SK-N-SH (cell line): ENCODE measurements around the gene ANAPC2. TPM values are rescaled to one million over a fixed set of nuclear protein-coding genes. Genes with fewer than 3 reads are reported as not detected.

Experiments
- CTCF ChIA-PET: fragments of 300-600, 350-600 bp; formaldehyde crosslinking; extraction: SDS; loops from one replicate; lab custom pipeline; 2021; lab: Yijun Ruan, JAX
- POLR2A ChIA-PET: fragments of 350-600 bp; sonication (Branson Sonifier 250); formaldehyde crosslinking; extraction: SDS; loops from one replicate; lab custom pipeline; 2020; ENCODE audit warnings: antibody characterized with exemption, inconsistent platforms; lab: Yijun Ruan, JAX
- DNase-seq: peaks from one replicate; pipeline ENCODE4 v3.0.0; 2012
- H2AFZ ChIP-seq: fragments of 200-600 bp; sonication (generic); 2 replicates; pipeline ENCODE4 v1.8.1; 2016; ENCODE audit warnings: antibody characterized with exemption, mild to moderate bottlenecking, low read depth
- H3F3A ChIP-seq: fragments of 200-600 bp; sonication (generic); replicated peaks from 2 replicates; pipeline ENCODE3; 2016; ENCODE audit warnings: antibody characterized with exemption, mild to moderate bottlenecking; ENCODE audit not compliant: insufficient read depth
- H3K27ac ChIP-seq, 2 experiments: fragments of 200-500 bp in 1 of 2; fragments of 200-600 bp in 1 of 2; sonication (Bioruptor generic) in 1 of 2; sonication (generic), shearing (Covaris generic) in 1 of 2; 2 replicates each; pipeline versions ENCODE4 v1.5.1 to v1.6.1; 2014 to 2016; ENCODE audit warnings: low read depth in 2 of 2, inconsistent platforms in 1 of 2, low read length in 1 of 2, mild to moderate bottlenecking in 1 of 2, mixed read lengths in 1 of 2
- H3K27me3 ChIP-seq: fragments of 200-600 bp; sonication (generic), shearing (Covaris generic); 2 replicates; pipeline ENCODE4 v1.6.1; 2016; ENCODE audit warnings: mixed run types; ENCODE audit not compliant: insufficient read depth
- H3K36me3 ChIP-seq, 2 experiments: fragments of 200-500 bp in 1 of 2; fragments of 200-600 bp in 1 of 2; sonication (Bioruptor generic) in 1 of 2; sonication (generic) in 1 of 2; replicated peaks in 1 of 2; 2 replicates each; pipeline versions ENCODE3 to v1.5.1; 2014 to 2016; ENCODE audit warnings: low read length in 1 of 2, mild to moderate bottlenecking in 1 of 2; ENCODE audit not compliant: insufficient read depth in 2 of 2, control insufficient read depth in 1 of 2
- H3K4me1 ChIP-seq, 2 experiments: fragments of 200-500 bp in 1 of 2; fragments of 200-600 bp in 1 of 2; sonication (Bioruptor generic) in 1 of 2; sonication (generic), shearing (Covaris generic) in 1 of 2; 2 replicates each; pipeline versions ENCODE4 v1.5.1 to v1.6.1; 2014 to 2016; ENCODE audit warnings: low read depth in 1 of 2, low read length in 1 of 2, mixed run types in 1 of 2; ENCODE audit not compliant: insufficient read depth in 2 of 2, control insufficient read depth in 1 of 2
- H3K4me2 ChIP-seq: fragments of 200-600 bp; sonication (generic), shearing (Covaris generic); 2 replicates; pipeline ENCODE4 v1.6.1; 2017; ENCODE audit warnings: mixed run types
- H3K4me3 ChIP-seq, 2 experiments: fragments of 200-500 bp in 1 of 2; fragments of 200-600 bp in 1 of 2; sonication (Bioruptor generic) in 1 of 2; sonication (generic), shearing (Covaris generic) in 1 of 2; 2 replicates each; pipeline versions ENCODE4 v1.5.1 to v1.8.1; 2014 to 2016; ENCODE audit warnings: low read depth in 2 of 2, inconsistent platforms in 1 of 2, low read length in 1 of 2, mild to moderate bottlenecking in 1 of 2, mixed read lengths in 1 of 2, moderate library complexity in 1 of 2
- H3K79me2 ChIP-seq: fragments of 200-600 bp; sonication (generic); 2 replicates; pipeline ENCODE4 v1.8.1; 2017; ENCODE audit warnings: mild to moderate bottlenecking; ENCODE audit not compliant: insufficient read depth
- H3K9ac ChIP-seq: fragments of 200-600 bp; sonication (generic); 2 replicates; pipeline ENCODE4 v1.6.1; 2017; ENCODE audit warnings: mixed run types
- H3K9me2 ChIP-seq: fragments of 200-600 bp; sonication (generic); 2 replicates; pipeline ENCODE4 v1.6.1; 2017; ENCODE audit warnings: mixed run types
- H3K9me3 ChIP-seq: fragments of 200-600 bp; sonication (generic); 2 replicates; pipeline ENCODE4 v1.6.1; 2017; ENCODE audit warnings: mixed run types, mild to moderate bottlenecking, moderate library complexity
- H4K20me1 ChIP-seq: fragments of 200-600 bp; sonication (generic); 2 replicates; pipeline ENCODE4 v1.6.1; 2017; ENCODE audit warnings: mild to moderate bottlenecking, mixed run types; ENCODE audit not compliant: insufficient read depth
- EP300 ChIP-seq, 2 experiments: IDR thresholded peaks; 2 replicates each; pipeline versions ENCODE4 v1.4.0 to v1.6.1; 2012; ENCODE audit warnings: borderline replicate concordance in 1 of 2, low read depth in 1 of 2, low read length in 1 of 2
- EZH2phosphoT487 ChIP-seq: fragments of 200-600 bp; sonication (generic); IDR thresholded peaks from 2 replicates; pipeline ENCODE4 v1.6.1; 2017; ENCODE audit warnings: low read depth, mixed run types, mild to moderate bottlenecking, antibody characterized with exemption, moderate library complexity, borderline replicate concordance
- FOSL2 ChIP-seq: IDR thresholded peaks from 2 replicates; pipeline ENCODE4 v1.4.0; 2012; ENCODE audit warnings: low read depth, mild to moderate bottlenecking, moderate library complexity, borderline replicate concordance
- FOXJ3 ChIP-seq: sonication (generic); formaldehyde crosslinking; IDR thresholded peaks from 2 replicates; pipeline ENCODE4 v1.5.1; 2020; ENCODE audit warnings: mild to moderate bottlenecking, missing genetic modification reagents
- GABPA ChIP-seq: IDR thresholded peaks from 2 replicates; pipeline ENCODE4 v1.4.0; 2012; ENCODE audit warnings: low read depth, mild to moderate bottlenecking
- JUND ChIP-seq: IDR thresholded peaks from 2 replicates; pipeline ENCODE4 v1.4.0; 2012
- MXI1 ChIP-seq: IDR thresholded peaks from 2 replicates; pipeline ENCODE4 v1.6.1; 2012; ENCODE audit warnings: mild to moderate bottlenecking, low read depth, low read length, improper control_type of control experiment
- NRF1 ChIP-seq: IDR thresholded peaks from 2 replicates; pipeline ENCODE4 v1.6.1; 2012; ENCODE audit warnings: low read depth, mild to moderate bottlenecking, low read length
- POLR2AphosphoS5 ChIP-seq: IDR thresholded peaks from 2 replicates; pipeline ENCODE4 v1.6.1; 2012; ENCODE audit warnings: low read depth, low read length
- RAD21 ChIP-seq: IDR thresholded peaks from 2 replicates; pipeline ENCODE4 v1.6.1; 2012; ENCODE audit warnings: mild to moderate bottlenecking, low read length
- RCOR1 ChIP-seq: fragments of 150-350 bp; IDR thresholded peaks from 2 replicates; pipeline ENCODE4 v1.6.1; 2017; ENCODE audit warnings: antibody characterized with exemption, low read length
- RFX5 ChIP-seq: IDR thresholded peaks from 2 replicates; pipeline ENCODE4 v1.6.1; 2012; ENCODE audit warnings: mild to moderate bottlenecking, improper control_type of control experiment, low read length
- SIN3A ChIP-seq: IDR thresholded peaks from 2 replicates; pipeline ENCODE4 v1.6.1; 2012; ENCODE audit warnings: low read depth, mild to moderate bottlenecking, low read length, moderate library complexity, borderline replicate concordance
- SMC3 ChIP-seq: IDR thresholded peaks from 2 replicates; pipeline ENCODE4 v1.6.1; 2012; ENCODE audit warnings: low read depth, low read length, improper control_type of control experiment
- TCF12 ChIP-seq: IDR thresholded peaks from 2 replicates; pipeline ENCODE4 v1.4.0; 2012
- TEAD4 ChIP-seq: IDR thresholded peaks from 2 replicates; pipeline ENCODE4 v1.4.0; 2012; ENCODE audit warnings: mild to moderate bottlenecking, borderline replicate concordance; ENCODE audit not compliant: insufficient read depth
- USF1 ChIP-seq: IDR thresholded peaks from 2 replicates; pipeline ENCODE4 v1.4.0; 2012; ENCODE audit warnings: low read depth, borderline replicate concordance
- YY1 ChIP-seq: IDR thresholded peaks from 2 replicates; pipeline ENCODE4 v1.4.0; 2012; ENCODE audit warnings: low read depth, mild to moderate bottlenecking
- WGBS: methylation state at CpG from one replicate; pipeline ENCODE4 v1.1.6; 2017; ENCODE audit warnings: low lambda C conversion rate; 5-methylcytosine and 5-hydroxymethylcytosine counted together
- polyA plus RNA-seq, 3 experiments: library from polyadenylated mRNA; depleted of rRNA; stranded (reverse); fragments of >200 nt; gene quantifications; 2 replicates each; pipeline ENCODE4 v1.2.3, GENCODE V29; 2012
- TF ChIP-seq, protein P1 (sequence below): IDR thresholded peaks from 2 replicates; pipeline ENCODE4; 2012
- TF ChIP-seq, protein P2 (sequence below): fragments of 150-350 bp; IDR thresholded peaks from 2 replicates; pipeline ENCODE4 v1.6.1; 2017; ENCODE audit warnings: antibody characterized with exemption, low read length, low read depth, borderline replicate concordance

Gene ANAPC2
- polyA plus RNA-seq, 1 of the 3 experiments (the other 2 are of a cell fraction): 35.1 TPM

GRCh38 chr9:137160716-137161557 lies 27.4 kb downstream of the ANAPC2 start:
- ChIA-PET CTCF (no interaction called here), POLR2A (no interaction called here)
- Histone ChIP-seq H3K9me2 (no peaks in the 10 kb centered on the region), H3F3A (no peaks in the 10 kb centered on the region), H3K9ac (no peak overlapping the region), H3K27ac (no peak overlapping the region), H3K79me2 (no peaks in the 10 kb centered on the region), H3K4me1 (peaks cover 0 to 3% of the 10 kb centered on the region in 2 experiments; a peak in 1 of 4 replicates), H3K36me3 (no peaks in the 10 kb centered on the region), H3K4me2 (no peak overlapping the region), H3K9me3 (no peaks in the 10 kb centered on the region), H2AFZ (no peak overlapping the region), H4K20me1 (no peaks in the 10 kb centered on the region), H3K4me3 (no peak overlapping the region)
- DNase-seq: no peak
- WGBS: 72% methylated on average over 34 of the region's 56 CpGs
- TF ChIP-seq USF1 (no peak), RCOR1 (no peak), FOSL2 (no peak), RAD21 (no peak), EZH2phosphoT487 (no peak), SMC3 (no peak), RFX5 (no peak), TCF12 (no peak), TEAD4 (no peak), FOXJ3 (CRISPR knock-in tag) (no peak)
- TF ChIP-seq, protein P1, sequence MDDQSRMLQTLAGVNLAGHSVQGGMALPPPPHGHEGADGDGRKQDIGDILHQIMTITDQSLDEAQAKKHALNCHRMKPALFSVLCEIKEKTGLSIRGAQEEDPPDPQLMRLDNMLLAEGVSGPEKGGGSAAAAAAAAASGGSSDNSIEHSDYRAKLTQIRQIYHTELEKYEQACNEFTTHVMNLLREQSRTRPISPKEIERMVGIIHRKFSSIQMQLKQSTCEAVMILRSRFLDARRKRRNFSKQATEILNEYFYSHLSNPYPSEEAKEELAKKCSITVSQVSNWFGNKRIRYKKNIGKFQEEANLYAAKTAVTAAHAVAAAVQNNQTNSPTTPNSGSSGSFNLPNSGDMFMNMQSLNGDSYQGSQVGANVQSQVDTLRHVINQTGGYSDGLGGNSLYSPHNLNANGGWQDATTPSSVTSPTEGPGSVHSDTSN: no peak
- TF ChIP-seq, protein P2, sequence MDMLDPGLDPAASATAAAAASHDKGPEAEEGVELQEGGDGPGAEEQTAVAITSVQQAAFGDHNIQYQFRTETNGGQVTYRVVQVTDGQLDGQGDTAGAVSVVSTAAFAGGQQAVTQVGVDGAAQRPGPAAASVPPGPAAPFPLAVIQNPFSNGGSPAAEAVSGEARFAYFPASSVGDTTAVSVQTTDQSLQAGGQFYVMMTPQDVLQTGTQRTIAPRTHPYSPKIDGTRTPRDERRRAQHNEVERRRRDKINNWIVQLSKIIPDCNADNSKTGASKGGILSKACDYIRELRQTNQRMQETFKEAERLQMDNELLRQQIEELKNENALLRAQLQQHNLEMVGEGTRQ: no peak
- TF ChIP-seq, all 33 proteins: peak for 0
- peaks cover 5% of the 10 kb centered on the region; the same call in 1 of the 2 replicates for H3K27me3 ChIP-seq

GRCh38 chr9:137160054-137160425 lies 28.3 kb downstream of the ANAPC2 start:
- Histone ChIP-seq H3K9me3 (no peaks in the 10 kb centered on the region), H2AFZ (no peak overlapping the region), H3F3A (no peaks in the 10 kb centered on the region), H3K4me1 (peaks cover 0 to 3% of the 10 kb centered on the region in 2 experiments; a peak in 1 of 4 replicates), H3K4me2 (no peak overlapping the region), H3K4me3 (no peak overlapping the region), H3K9me2 (no peaks in the 10 kb centered on the region), H3K27me3 (no peaks in the 10 kb centered on the region), H3K36me3 (no peaks in the 10 kb centered on the region)
- WGBS: 56% methylated on average over 15 of the region's 17 CpGs
- CTCF ChIA-PET: no interaction called here
- no peak for TF ChIP-seq JUND
- TF ChIP-seq NRF1: no peak
- TF ChIP-seq RCOR1: no peak
- TF ChIP-seq RFX5: no peak
- no peak for TF ChIP-seq EZH2phosphoT487
- TF ChIP-seq SIN3A: no peak
- no peak for TF ChIP-seq EP300 (IDR thresholded peaks at IDR 0.05; ENCODE audit: borderline replicate concordance in 1 of 2, low read depth in 1 of 2, low read length in 1 of 2)
- TF ChIP-seq MXI1: no peak
- no peak for TF ChIP-seq POLR2AphosphoS5
- TF ChIP-seq YY1: no peak
- no peak for TF ChIP-seq GABPA
- TF ChIP-seq, all 33 proteins: peak for 0
- H3K79me2 ChIP-seq: no peaks in the 10 kb centered on the region
- no peak for DNase-seq
- no peak overlapping the region for H3K9ac ChIP-seq
- POLR2A ChIA-PET: no interaction called here
- H4K20me1 ChIP-seq: no peaks in the 10 kb centered on the region
- H3K27ac ChIP-seq: no peak overlapping the region
